Measurements from ENCODE around the gene JAM3.

DNA sequence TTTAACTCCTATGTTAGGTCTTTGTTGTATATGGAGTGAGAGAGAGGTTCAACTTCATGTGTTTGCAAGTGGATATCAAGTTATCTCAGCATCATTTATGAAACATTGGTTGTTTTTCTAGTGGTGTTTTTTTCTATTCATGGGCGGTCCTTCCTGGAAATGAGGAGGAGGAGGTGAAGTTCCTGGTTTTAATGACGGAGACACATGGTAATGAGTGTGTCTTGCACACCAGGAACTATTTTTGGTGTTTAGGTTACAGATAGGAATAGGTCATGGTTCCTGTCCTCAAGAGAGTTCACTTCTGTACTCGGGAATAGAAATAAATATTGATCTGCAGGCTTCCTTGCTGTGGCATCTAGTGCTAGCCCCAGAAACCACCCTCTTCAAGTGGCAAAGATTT lies 74.9 kb downstream of the JAM3 start:
- TF ChIP-seq, protein P1, sequence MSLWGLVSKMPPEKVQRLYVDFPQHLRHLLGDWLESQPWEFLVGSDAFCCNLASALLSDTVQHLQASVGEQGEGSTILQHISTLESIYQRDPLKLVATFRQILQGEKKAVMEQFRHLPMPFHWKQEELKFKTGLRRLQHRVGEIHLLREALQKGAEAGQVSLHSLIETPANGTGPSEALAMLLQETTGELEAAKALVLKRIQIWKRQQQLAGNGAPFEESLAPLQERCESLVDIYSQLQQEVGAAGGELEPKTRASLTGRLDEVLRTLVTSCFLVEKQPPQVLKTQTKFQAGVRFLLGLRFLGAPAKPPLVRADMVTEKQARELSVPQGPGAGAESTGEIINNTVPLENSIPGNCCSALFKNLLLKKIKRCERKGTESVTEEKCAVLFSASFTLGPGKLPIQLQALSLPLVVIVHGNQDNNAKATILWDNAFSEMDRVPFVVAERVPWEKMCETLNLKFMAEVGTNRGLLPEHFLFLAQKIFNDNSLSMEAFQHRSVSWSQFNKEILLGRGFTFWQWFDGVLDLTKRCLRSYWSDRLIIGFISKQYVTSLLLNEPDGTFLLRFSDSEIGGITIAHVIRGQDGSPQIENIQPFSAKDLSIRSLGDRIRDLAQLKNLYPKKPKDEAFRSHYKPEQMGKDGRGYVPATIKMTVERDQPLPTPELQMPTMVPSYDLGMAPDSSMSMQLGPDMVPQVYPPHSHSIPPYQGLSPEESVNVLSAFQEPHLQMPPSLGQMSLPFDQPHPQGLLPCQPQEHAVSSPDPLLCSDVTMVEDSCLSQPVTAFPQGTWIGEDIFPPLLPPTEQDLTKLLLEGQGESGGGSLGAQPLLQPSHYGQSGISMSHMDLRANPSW (CRISPR knock-in tag; conservative IDR thresholded peaks at IDR 0.05; ENCODE audit: low read depth), result no peak
- TF ChIP-seq, protein P2, sequence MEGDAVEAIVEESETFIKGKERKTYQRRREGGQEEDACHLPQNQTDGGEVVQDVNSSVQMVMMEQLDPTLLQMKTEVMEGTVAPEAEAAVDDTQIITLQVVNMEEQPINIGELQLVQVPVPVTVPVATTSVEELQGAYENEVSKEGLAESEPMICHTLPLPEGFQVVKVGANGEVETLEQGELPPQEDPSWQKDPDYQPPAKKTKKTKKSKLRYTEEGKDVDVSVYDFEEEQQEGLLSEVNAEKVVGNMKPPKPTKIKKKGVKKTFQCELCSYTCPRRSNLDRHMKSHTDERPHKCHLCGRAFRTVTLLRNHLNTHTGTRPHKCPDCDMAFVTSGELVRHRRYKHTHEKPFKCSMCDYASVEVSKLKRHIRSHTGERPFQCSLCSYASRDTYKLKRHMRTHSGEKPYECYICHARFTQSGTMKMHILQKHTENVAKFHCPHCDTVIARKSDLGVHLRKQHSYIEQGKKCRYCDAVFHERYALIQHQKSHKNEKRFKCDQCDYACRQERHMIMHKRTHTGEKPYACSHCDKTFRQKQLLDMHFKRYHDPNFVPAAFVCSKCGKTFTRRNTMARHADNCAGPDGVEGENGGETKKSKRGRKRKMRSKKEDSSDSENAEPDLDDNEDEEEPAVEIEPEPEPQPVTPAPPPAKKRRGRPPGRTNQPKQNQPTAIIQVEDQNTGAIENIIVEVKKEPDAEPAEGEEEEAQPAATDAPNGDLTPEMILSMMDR (IDR thresholded peaks at IDR 0.05), result no peak
- TF ChIP-seq, protein P3, sequence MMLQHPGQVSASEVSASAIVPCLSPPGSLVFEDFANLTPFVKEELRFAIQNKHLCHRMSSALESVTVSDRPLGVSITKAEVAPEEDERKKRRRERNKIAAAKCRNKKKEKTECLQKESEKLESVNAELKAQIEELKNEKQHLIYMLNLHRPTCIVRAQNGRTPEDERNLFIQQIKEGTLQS (CRISPR knock-in tag; conservative IDR thresholded peaks at IDR 0.05), result no peak
- TF ChIP-seq, protein P4, sequence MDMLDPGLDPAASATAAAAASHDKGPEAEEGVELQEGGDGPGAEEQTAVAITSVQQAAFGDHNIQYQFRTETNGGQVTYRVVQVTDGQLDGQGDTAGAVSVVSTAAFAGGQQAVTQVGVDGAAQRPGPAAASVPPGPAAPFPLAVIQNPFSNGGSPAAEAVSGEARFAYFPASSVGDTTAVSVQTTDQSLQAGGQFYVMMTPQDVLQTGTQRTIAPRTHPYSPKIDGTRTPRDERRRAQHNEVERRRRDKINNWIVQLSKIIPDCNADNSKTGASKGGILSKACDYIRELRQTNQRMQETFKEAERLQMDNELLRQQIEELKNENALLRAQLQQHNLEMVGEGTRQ (CRISPR knock-in tag; IDR thresholded peaks at IDR 0.05), result no peak
- no peak for TF ChIP-seq GABPB1 (CRISPR knock-in tag; IDR thresholded peaks at IDR 0.05)
- TF ChIP-seq, protein P5, sequence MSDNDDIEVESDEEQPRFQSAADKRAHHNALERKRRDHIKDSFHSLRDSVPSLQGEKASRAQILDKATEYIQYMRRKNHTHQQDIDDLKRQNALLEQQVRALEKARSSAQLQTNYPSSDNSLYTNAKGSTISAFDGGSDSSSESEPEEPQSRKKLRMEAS (CRISPR knock-in tag; IDR thresholded peaks at IDR 0.05), result no peak
- TF ChIP-seq, protein P6, sequence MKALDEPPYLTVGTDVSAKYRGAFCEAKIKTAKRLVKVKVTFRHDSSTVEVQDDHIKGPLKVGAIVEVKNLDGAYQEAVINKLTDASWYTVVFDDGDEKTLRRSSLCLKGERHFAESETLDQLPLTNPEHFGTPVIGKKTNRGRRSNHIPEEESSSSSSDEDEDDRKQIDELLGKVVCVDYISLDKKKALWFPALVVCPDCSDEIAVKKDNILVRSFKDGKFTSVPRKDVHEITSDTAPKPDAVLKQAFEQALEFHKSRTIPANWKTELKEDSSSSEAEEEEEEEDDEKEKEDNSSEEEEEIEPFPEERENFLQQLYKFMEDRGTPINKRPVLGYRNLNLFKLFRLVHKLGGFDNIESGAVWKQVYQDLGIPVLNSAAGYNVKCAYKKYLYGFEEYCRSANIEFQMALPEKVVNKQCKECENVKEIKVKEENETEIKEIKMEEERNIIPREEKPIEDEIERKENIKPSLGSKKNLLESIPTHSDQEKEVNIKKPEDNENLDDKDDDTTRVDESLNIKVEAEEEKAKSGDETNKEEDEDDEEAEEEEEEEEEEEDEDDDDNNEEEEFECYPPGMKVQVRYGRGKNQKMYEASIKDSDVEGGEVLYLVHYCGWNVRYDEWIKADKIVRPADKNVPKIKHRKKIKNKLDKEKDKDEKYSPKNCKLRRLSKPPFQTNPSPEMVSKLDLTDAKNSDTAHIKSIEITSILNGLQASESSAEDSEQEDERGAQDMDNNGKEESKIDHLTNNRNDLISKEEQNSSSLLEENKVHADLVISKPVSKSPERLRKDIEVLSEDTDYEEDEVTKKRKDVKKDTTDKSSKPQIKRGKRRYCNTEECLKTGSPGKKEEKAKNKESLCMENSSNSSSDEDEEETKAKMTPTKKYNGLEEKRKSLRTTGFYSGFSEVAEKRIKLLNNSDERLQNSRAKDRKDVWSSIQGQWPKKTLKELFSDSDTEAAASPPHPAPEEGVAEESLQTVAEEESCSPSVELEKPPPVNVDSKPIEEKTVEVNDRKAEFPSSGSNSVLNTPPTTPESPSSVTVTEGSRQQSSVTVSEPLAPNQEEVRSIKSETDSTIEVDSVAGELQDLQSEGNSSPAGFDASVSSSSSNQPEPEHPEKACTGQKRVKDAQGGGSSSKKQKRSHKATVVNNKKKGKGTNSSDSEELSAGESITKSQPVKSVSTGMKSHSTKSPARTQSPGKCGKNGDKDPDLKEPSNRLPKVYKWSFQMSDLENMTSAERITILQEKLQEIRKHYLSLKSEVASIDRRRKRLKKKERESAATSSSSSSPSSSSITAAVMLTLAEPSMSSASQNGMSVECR (CRISPR knock-in tag; IDR thresholded peaks at IDR 0.05; ENCODE audit: borderline replicate concordance), result no peak
- TF ChIP-seq TEAD4 (CRISPR knock-in tag; IDR thresholded peaks at IDR 0.05), result no peak
- TF ChIP-seq IRF2 (CRISPR knock-in tag; IDR thresholded peaks at IDR 0.05; ENCODE audit: borderline replicate concordance, low read depth), result no peak

Measured in WTC11 (cell line).